Activated naive CD8-positive, alpha-beta T cell (primary cell): ENCODE measurements around the gene SCGB2A2.

ENCODE experiments used
- H3K27ac Mint-ChIP-seq: one replicate; pipeline ENCODE4 v1.8.0; 2021; ENCODE audit warnings: mixed read lengths
- H3K27me3 Mint-ChIP-seq: one replicate; pipeline ENCODE4 v1.8.0; 2021; ENCODE audit warnings: mixed read lengths
- H3K36me3 Mint-ChIP-seq: one replicate; pipeline ENCODE4 v1.8.0; 2021; ENCODE audit warnings: mixed read lengths
- H3K4me1 Mint-ChIP-seq: one replicate; pipeline ENCODE4 v1.8.0; 2021; ENCODE audit warnings: low read depth, mixed read lengths
- H3K4me3 Mint-ChIP-seq: one replicate; pipeline ENCODE4 v1.8.0; 2021; ENCODE audit warnings: mild to moderate bottlenecking, mixed read lengths
- H3K9me3 Mint-ChIP-seq: one replicate; pipeline ENCODE4 v1.8.0; 2021; ENCODE audit warnings: low read depth, mixed read lengths

The SCGB2A2 gene

GRCh38 chr11:62266558-62266957, 3.4 kb upstream of the SCGB2A2 start:
- Mint-ChIP-seq H3K27ac (peak overlapping the region; percentile 70), H3K27me3 (peaks cover 6% of the 10 kb centered on the region), H3K4me1 (peaks cover 2% of the 10 kb centered on the region), H3K4me3 (no peak overlapping the region), H3K36me3 (no peaks in the 10 kb centered on the region), H3K9me3 (no peaks in the 10 kb centered on the region)

DNA sequence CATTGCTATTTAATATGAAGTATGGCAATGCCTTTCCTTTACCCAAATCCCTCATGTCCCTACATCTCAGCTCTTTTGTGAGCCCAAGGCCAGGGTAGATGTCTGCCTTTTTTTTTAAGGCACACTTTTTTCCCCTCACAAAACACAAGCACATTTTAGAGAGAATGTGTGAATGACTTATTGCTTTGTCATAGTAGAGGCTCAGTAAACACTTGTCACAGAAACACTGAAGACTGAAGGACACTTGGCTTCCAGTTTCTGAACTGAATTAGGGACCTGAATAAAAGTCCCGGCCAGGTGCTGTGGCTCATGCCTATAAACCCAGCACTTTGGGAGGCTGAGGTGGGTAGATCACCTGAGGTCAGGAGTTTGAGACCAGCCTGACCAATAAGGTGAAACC, 2.9 kb upstream of the SCGB2A2 start:
- Mint-ChIP-seq H3K36me3 (no peaks in the 10 kb centered on the region), H3K27ac (peak overlapping the region; percentile 70), H3K4me3 (no peak overlapping the region), H3K9me3 (no peaks in the 10 kb centered on the region), H3K4me1 (peaks cover 2% of the 10 kb centered on the region), H3K27me3 (peaks cover 6% of the 10 kb centered on the region)

DNA sequence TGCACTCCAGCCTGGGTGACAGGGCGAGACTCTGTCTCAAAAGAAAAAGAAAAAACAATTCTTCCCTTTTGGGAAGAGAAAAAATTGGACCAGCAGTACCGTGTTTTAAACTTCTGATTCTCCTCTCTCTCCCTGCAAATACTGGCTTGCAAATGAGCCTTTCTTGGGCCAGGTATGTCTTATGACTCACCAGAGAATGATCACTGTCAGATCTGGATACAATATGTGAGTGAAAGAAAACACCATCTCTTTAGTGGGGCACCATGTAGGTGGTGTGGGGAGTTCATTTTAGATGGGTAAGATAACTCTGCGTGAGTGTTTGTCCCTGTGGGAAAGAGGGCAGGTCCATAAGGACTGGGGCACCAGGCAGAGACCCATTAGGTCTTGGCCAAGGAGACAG, 2.4 kb upstream of the SCGB2A2 start:
- Mint-ChIP-seq H3K9me3 (no peaks in the 10 kb centered on the region), H3K4me3 (no peak overlapping the region), H3K4me1 (peaks cover 2% of the 10 kb centered on the region), H3K27me3 (peaks cover 6% of the 10 kb centered on the region), H3K36me3 (no peaks in the 10 kb centered on the region), H3K27ac (no peak overlapping the region)

- no peak overlapping the region for H3K4me3 Mint-ChIP-seq
- H3K4me1 Mint-ChIP-seq, result no peaks in the 10 kb centered on the region
- no peaks in the 10 kb centered on the region for H3K36me3 Mint-ChIP-seq
- peaks cover 4% of the 10 kb centered on the region for H3K27me3 Mint-ChIP-seq
- no peak overlapping the region for H3K27ac Mint-ChIP-seq
- H3K9me3 Mint-ChIP-seq, result no peaks in the 10 kb centered on the region
These were observed 3.3 kb downstream of the SCGB2A2 start for GRCh38 chr11:62273284-62273683.

- Mint-ChIP-seq H3K36me3 (no peaks in the 10 kb centered on the region), H3K27ac (no peak overlapping the region), H3K4me3 (no peak overlapping the region), H3K9me3 (no peaks in the 10 kb centered on the region), H3K27me3 (peaks cover 2% of the 10 kb centered on the region), H3K4me1 (no peaks in the 10 kb centered on the region)
These were observed 3.9 kb downstream of the SCGB2A2 start for GRCh38 chr11:62273789-62274275.

DNA sequence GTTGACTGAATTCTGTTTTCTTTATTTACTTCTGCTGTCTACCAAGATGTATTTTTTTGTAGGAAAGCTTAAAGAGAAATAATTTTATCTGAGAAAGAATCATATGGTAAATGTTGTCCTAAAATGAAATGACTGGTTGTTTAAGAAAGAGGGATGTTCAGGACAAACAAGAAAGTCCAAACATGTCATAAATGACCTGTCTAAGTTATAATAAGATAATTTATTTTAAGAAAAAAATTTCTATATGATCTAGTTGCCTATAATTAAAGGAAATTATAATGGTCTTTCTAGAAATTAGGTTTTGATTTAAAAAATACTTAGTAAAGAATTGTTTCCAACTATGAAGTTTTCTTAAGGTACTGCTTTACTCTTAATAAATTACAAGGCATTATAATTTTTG, 10.5 kb downstream of the SCGB2A2 start:
- H3K27me3 Mint-ChIP-seq, result peaks cover 3% of the 10 kb centered on the region
- no peaks in the 10 kb centered on the region for H3K9me3 Mint-ChIP-seq
- H3K27ac Mint-ChIP-seq, result no peak overlapping the region
- H3K36me3 Mint-ChIP-seq, result no peaks in the 10 kb centered on the region
- no peak overlapping the region for H3K4me3 Mint-ChIP-seq
- no peaks in the 10 kb centered on the region for H3K4me1 Mint-ChIP-seq

DNA sequence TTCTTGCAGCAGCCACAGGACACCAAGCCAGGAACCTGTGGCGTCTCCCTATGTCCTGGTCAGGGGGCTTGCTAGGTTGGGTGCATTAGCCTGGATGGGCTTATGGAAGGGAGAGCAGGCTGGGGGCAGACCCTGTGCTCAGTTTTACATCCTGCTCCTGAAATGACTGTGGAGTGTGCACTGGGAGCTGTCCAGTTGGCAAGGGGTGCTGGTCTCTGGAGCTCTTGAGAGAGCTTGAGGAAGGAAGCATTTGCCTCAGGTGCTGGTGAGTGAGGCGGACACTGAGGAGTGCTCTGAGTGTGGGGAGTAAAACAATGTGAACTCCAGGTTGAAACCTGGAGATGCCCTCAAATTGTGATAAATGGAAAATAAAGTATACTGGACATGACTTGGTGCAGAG, 25.5 kb downstream of the SCGB2A2 start:
- H3K27me3 Mint-ChIP-seq, result peaks cover 7% of the 10 kb centered on the region
- H3K27ac Mint-ChIP-seq, result no peak overlapping the region
- H3K9me3 Mint-ChIP-seq, result no peaks in the 10 kb centered on the region
- H3K36me3 Mint-ChIP-seq, result no peaks in the 10 kb centered on the region
- no peaks in the 10 kb centered on the region for H3K4me1 Mint-ChIP-seq
- no peak overlapping the region for H3K4me3 Mint-ChIP-seq

- no peaks in the 10 kb centered on the region for H3K9me3 Mint-ChIP-seq
- no peaks in the 10 kb centered on the region for H3K4me1 Mint-ChIP-seq
- peaks cover 3% of the 10 kb centered on the region for H3K27me3 Mint-ChIP-seq
- H3K27ac Mint-ChIP-seq, result no peak within 1 kb of the TSS
- H3K36me3 Mint-ChIP-seq, result no peaks in the 10 kb centered on the region
- H3K4me3 Mint-ChIP-seq, result no peak within 1 kb of the TSS
These were observed 29.0 kb downstream of the SCGB2A2 start, which contains the start of gene SCGB1D4 for GRCh38 chr11:62298975-62299374. Gene SCGB1D4, minus strand, starts transcription at chr11:62299075. Its CDS starts 65 bp downstream, at chr11:62299010.

- Mint-ChIP-seq H3K27ac (no peak overlapping the region), H3K27me3 (peaks cover 9% of the 10 kb centered on the region), H3K4me1 (peaks cover 3% of the 10 kb centered on the region), H3K9me3 (peaks cover 10% of the 10 kb centered on the region), H3K4me3 (no peak overlapping the region), H3K36me3 (no peaks in the 10 kb centered on the region)
These were observed 36.3 kb downstream of the SCGB2A2 start for GRCh38 chr11:62306227-62306626.

- peaks cover 7% of the 10 kb centered on the region for H3K27me3 Mint-ChIP-seq
- no peak overlapping the region for H3K27ac Mint-ChIP-seq
- no peak overlapping the region for H3K4me3 Mint-ChIP-seq
- peaks cover 10% of the 10 kb centered on the region for H3K4me1 Mint-ChIP-seq
- H3K36me3 Mint-ChIP-seq, result no peaks in the 10 kb centered on the region
- peaks cover 10% of the 10 kb centered on the region for H3K9me3 Mint-ChIP-seq
These were observed 38.0 kb downstream of the SCGB2A2 start for GRCh38 chr11:62307950-62308349.

DNA sequence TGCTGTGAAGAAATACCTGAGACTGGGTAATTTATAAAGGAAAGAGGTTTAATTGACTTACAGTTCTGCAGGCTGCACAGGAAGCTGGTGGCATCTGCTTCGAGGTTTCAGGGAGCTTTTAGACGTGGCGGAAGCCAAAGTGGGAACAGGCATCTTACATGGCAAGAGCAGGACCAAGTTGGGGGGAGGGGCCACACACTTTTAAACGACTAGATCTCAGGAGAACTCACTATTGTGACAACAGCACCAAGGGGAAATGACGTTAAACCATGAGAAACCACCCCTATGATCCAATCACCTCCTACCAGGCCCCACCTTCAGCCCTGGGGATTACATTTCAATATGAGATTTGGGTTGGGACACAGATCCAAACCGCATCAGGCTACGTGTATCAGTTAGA, 40.0 kb downstream of the SCGB2A2 start:
- Mint-ChIP-seq H3K9me3 (peaks cover 10% of the 10 kb centered on the region), H3K36me3 (no peaks in the 10 kb centered on the region), H3K4me3 (no peak overlapping the region), H3K27me3 (peaks cover 10% of the 10 kb centered on the region), H3K27ac (no peak overlapping the region), H3K4me1 (peaks cover 10% of the 10 kb centered on the region)

- no peaks in the 10 kb centered on the region for H3K36me3 Mint-ChIP-seq
- peaks cover 4% of the 10 kb centered on the region for H3K27me3 Mint-ChIP-seq
- no peak overlapping the region for H3K4me3 Mint-ChIP-seq
- peaks cover 10% of the 10 kb centered on the region for H3K4me1 Mint-ChIP-seq
- no peaks in the 10 kb centered on the region for H3K9me3 Mint-ChIP-seq
- no peak overlapping the region for H3K27ac Mint-ChIP-seq
These were observed 45.5 kb downstream of the SCGB2A2 start for GRCh38 chr11:62315431-62315830.

GRCh38 chr11:62322524-62322923, 52.6 kb downstream of the SCGB2A2 start:
- Mint-ChIP-seq H3K27me3 (peaks cover 3% of the 10 kb centered on the region), H3K36me3 (no peaks in the 10 kb centered on the region), H3K4me1 (no peaks in the 10 kb centered on the region), H3K9me3 (no peaks in the 10 kb centered on the region), H3K4me3 (no peak overlapping the region), H3K27ac (no peak overlapping the region)
